Muscle of leg (tissue), 11 donors: ENCODE data around the gene SNTG2. TPM values are rescaled to one million over a fixed set of nuclear protein-coding genes. Genes with fewer than 3 reads are reported as not detected.
A peak's percentile ranks its signal among the peaks of the same experiment; 100 is the strongest.

ENCODE experiments used
- DNase-seq: peaks from one replicate; pipeline ENCODE4 v3.0.0; 2013
- H3K27ac ChIP-seq: one replicate; pipeline ENCODE4 v1.5.1; 2013; ENCODE audit warnings: mild to moderate bottlenecking, low read length, control low read depth
- H3K27me3 ChIP-seq: one replicate; pipeline ENCODE4 v1.6.1; 2013; ENCODE audit warnings: low read length; ENCODE audit not compliant: control insufficient read depth, insufficient read depth
- H3K36me3 ChIP-seq: one replicate; pipeline ENCODE4 v1.6.1; 2013; ENCODE audit warnings: low read length; ENCODE audit not compliant: control insufficient read depth, insufficient read depth
- H3K4me1 ChIP-seq: one replicate; pipeline ENCODE4 v1.6.1; 2013; ENCODE audit warnings: low read length; ENCODE audit not compliant: control insufficient read depth, insufficient read depth
- H3K4me3 ChIP-seq: one replicate; pipeline ENCODE4 v1.5.1; 2013; ENCODE audit warnings: low read length, control low read depth
- H3K9me3 ChIP-seq: replicated peaks from 2 replicates; pipeline ENCODE4 v1.6.1; 2013; ENCODE audit warnings: low read depth, low read length; ENCODE audit not compliant: control insufficient read depth
- WGBS: methylation state at CpG from one replicate; pipeline ENCODE4 v1.1.5; 2013; ENCODE audit warnings: missing lambda C conversion rate; ENCODE audit not compliant: insufficient coverage; 5-methylcytosine and 5-hydroxymethylcytosine counted together
- polyA plus RNA-seq, 8 donors: library from polyadenylated mRNA; unstranded; fragments of 120-200 nt; gene quantifications; one replicate each; pipeline versions ENCODE4 v1.2.1 to v1.2.3, GENCODE V29; 2013; ENCODE audit warnings: inconsistent platforms in 1 of 8, low replicate concordance in 1 of 8; ENCODE audit not compliant: insufficient read length in 8 of 8, insufficient read depth in 1 of 8
- total RNA-seq: library from RNA; stranded (reverse); fragments of 120-200 nt; gene quantifications from one replicate; pipeline ENCODE4 v1.2.4, GENCODE V29; 2013

Gene SNTG2
- total and polyA plus RNA-seq, 9 donors = 0.20 to 0.41 (median 0.31) TPM; not detected in 4

DNA sequence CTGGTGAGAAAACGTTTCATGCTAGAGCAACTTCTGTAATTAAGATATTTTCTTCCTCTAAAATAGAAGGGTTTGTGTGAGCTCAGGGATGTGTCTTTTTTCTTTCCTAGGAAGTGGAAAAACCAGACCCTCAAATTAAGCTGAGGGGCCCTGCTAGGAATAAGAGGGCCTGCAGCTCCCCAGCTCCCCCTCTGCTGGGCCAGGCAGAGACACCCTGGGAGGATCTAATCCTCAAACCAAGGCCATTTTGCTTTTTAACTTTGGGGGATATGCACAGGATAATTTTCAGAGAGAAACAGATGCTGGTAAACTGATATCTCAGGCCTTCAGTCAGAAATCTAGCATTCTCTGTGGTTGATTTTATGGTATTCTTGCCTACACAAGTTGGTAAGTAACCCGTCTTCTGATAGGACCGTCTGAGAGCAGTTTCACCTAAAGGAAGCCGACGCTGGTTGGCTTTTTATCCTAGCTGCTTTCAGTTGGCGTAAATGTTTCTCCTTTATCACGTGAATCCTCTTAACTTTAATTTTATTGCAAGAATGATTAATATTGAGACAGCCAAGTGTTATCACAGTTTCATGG lies 34.8 kb downstream of the SNTG2 start:
- Histone ChIP-seq H3K4me1 (no peaks in the 10 kb centered on the region), H3K4me3 (no peak overlapping the region), H3K36me3 (no peaks in the 10 kb centered on the region), H3K27ac (no peak overlapping the region), H3K27me3 (no peaks in the 10 kb centered on the region), H3K9me3 (no peaks in the 10 kb centered on the region)
- no peak for DNase-seq
- WGBS = no CpG with 5 or more reads among the region's 7 CpGs

DNA sequence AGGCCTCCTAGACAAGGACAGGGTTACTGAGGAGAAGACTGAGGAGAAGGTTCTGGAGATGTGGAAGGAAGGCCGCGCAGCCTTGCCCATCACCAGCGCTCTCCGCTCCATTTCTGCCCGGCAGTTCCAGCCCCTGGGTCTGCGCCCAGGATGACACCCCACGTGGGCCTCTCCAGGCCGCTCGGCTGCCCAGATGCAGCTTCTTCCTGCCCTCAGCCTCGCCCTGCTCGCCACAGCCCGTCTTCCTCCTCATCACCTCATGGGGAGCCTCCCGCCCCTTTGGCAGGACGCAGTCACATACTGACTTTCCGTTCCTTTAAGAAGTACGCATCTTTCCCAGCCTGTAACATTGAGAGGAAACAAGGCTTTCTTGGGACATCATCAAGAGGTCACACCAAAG lies 37.1 kb downstream of the SNTG2 start:
- Histone ChIP-seq H3K4me1 (no peaks in the 10 kb centered on the region), H3K27ac (no peak overlapping the region), H3K27me3 (no peaks in the 10 kb centered on the region), H3K9me3 (no peaks in the 10 kb centered on the region), H3K4me3 (no peak overlapping the region), H3K36me3 (no peaks in the 10 kb centered on the region)
- WGBS = 92% methylated on average over 14 of the region's 16 CpGs
- no peak for DNase-seq

DNA sequence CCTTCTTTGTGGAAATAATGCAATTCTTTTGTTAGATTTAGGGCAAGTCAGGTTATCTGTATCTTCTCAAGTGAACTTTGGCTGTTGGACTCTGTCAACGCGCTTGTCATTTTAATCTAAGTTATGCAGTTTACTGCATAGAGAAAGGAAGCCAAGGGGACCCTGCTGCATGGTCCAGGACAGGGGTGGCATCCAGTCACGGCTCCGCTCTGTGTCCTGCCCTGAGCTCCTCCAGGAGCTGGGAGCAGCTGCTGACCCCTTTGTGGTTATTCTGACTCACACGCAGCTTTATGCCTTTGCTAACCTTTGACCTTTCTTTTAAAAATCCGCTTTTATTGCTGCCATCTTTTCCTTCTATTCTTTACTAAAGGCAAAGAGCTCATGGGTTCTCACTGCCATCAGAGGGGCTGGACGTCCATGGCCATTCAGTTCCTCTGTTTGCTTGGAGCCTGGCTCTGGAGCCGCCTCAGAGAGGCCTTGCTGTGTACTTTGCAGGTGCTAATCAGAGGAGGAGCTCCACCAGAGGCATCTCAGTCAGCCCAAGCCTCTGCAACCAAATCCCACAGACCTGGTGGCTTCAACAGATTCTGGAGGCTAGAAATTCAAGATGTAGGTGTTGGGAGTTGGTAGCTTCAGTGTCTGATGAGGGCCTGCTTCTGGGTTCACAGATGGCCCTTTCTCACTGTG lies 39.3 kb downstream of the SNTG2 start:
- DNase-seq = no peak
- no peaks in the 10 kb centered on the region for H3K27me3 ChIP-seq
- H3K4me3 ChIP-seq = no peak overlapping the region
- no peak overlapping the region for H3K27ac ChIP-seq
- no peaks in the 10 kb centered on the region for H3K4me1 ChIP-seq
- 63% methylated on average over 7 of the region's 8 CpGs for WGBS
- no peaks in the 10 kb centered on the region for H3K36me3 ChIP-seq
- no peaks in the 10 kb centered on the region for H3K9me3 ChIP-seq

DNA sequence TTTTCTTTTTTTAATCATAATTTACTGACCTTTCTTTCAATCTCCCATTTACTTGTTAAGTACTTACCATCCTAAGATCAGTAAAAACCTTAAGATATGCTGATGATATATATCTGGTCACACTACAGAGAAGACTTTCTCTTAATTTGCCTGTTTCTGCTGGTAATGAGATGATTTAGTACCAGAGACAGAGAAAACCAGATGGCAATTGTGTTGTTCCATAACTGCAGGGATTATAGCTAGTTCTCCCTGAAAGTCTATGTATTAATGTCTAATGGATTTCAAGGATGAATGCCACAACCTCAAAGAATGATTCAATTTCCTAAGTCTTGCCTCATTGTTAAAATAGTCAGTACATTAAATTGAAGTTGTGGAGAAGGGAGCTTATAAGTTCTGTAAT lies 40.3 kb downstream of the SNTG2 start:
- no peak for DNase-seq
- Histone ChIP-seq H3K4me1 (no peaks in the 10 kb centered on the region), H3K36me3 (no peaks in the 10 kb centered on the region), H3K9me3 (no peaks in the 10 kb centered on the region), H3K27me3 (no peaks in the 10 kb centered on the region), H3K27ac (no peak overlapping the region), H3K4me3 (no peak overlapping the region)

DNA sequence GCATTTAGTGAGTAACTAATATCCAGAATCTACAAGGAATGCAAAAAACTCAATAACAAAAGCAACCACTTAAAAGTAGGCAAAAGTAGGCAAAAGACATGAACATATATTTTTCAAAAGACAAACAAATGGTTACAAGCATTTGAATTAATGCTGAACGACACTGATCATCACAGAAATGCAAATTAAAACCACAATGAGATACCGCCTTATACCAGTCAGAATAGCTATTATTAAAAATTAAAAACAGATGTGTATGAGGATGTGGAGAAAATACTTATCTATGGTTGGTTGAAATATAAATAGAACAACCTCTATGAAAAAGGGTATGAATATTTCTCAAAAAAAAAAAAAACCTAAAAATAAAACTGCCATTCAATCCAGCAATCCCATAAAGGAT lies 51.7 kb downstream of the SNTG2 start:
- Histone ChIP-seq H3K36me3 (no peaks in the 10 kb centered on the region), H3K4me3 (no peak overlapping the region), H3K27me3 (no peaks in the 10 kb centered on the region), H3K27ac (no peak overlapping the region), H3K4me1 (no peaks in the 10 kb centered on the region), H3K9me3 (no peaks in the 10 kb centered on the region)
- WGBS = no CpG with 5 or more reads among the region's 2 CpGs
- no peak for DNase-seq

DNA sequence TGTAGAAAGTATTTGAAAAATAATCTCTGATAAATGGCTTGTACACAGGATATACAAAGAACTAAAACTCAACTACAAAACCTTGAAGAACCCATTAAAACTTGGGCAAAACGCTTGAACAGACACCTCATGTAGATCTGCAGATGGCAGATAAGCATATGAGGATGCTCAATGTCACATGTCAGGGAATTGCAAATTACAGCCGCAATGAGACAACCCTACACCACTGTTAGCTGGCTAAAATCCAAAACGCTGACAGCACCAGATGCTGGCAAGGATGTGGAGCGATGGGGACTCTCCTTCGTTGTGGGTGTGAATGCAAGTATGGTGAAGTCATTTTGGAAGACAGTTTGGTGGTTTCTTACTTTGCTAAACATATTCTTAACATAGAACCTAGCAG lies 53.7 kb downstream of the SNTG2 start:
- Histone ChIP-seq H3K4me1 (no peaks in the 10 kb centered on the region), H3K36me3 (no peaks in the 10 kb centered on the region), H3K4me3 (no peak overlapping the region), H3K27ac (no peak overlapping the region), H3K9me3 (no peaks in the 10 kb centered on the region), H3K27me3 (no peaks in the 10 kb centered on the region)
- no CpG with 5 or more reads among the region's 5 CpGs for WGBS
- no peak for DNase-seq

DNA sequence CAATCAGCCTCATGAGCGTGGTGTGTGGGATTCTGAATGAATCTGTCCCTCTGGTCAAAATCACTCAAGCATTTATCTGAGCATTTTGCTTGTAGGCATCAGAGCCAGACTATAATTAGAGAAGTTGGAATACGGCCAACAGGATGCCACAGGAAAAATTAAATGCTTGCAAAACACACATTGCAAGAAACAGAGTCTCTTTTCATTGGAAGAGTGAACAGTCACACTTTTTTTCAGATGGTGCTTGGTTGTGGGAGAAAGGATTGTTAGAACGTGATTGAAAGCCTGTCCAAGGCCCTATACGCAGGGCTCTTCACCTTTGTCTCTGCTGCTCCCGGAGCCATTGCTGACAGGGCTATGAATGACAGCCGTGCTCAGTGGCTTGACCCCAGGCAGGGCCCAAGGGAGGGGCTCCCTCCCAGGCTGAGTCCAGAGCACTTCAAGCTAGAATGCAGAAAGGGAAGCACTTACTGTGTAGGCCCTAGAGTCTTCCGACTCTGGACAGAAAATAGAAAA lies 59.8 kb downstream of the SNTG2 start:
- peaks cover 4% of the 10 kb centered on the region for H3K27me3 ChIP-seq
- no peak overlapping the region for H3K27ac ChIP-seq
- WGBS = 46% methylated on average over 5 of the region's 7 CpGs
- no peaks in the 10 kb centered on the region for H3K36me3 ChIP-seq
- peak; percentile 18 for DNase-seq
- H3K4me3 ChIP-seq = no peak overlapping the region
- peaks cover 2% of the 10 kb centered on the region for H3K4me1 ChIP-seq
- H3K9me3 ChIP-seq = no peaks in the 10 kb centered on the region

DNA sequence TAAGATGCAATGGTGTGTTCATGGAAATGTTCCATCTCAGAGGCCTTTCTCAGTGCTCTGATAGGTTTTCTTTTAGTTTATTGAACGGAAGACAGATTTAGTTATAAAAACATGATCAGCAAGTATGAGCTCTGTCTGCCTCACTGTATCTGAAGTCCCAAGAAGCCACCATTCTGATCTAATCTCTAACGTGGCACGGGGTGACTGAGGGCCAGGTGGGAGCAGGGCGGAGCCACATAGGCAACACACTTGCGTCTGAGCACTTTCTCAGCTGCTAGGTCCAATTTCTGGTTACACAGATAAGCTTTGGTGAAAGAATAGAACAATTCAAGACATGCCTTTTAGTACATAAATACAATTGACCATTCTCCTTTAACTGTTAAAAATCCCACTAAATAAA lies 60.4 kb downstream of the SNTG2 start:
- H3K27ac ChIP-seq = no peak overlapping the region
- DNase-seq = no peak
- H3K36me3 ChIP-seq = no peaks in the 10 kb centered on the region
- peaks cover 2% of the 10 kb centered on the region for H3K4me1 ChIP-seq
- no peaks in the 10 kb centered on the region for H3K9me3 ChIP-seq
- WGBS = 100% methylated on average over 1 of the region's 5 CpGs
- no peak overlapping the region for H3K4me3 ChIP-seq
- H3K27me3 ChIP-seq = peaks cover 4% of the 10 kb centered on the region

- no peaks in the 10 kb centered on the region for H3K9me3 ChIP-seq
- H3K4me3 ChIP-seq = no peak overlapping the region
- H3K36me3 ChIP-seq = no peaks in the 10 kb centered on the region
- H3K27me3 ChIP-seq = peaks cover 4% of the 10 kb centered on the region
- no peak overlapping the region for H3K27ac ChIP-seq
- 100% methylated on average over 4 of the region's 7 CpGs for WGBS
- no peak for DNase-seq
- H3K4me1 ChIP-seq = peaks cover 2% of the 10 kb centered on the region
Observed at GRCh38 chr2:1011985-1012384, 61.3 kb downstream of the SNTG2 start.

DNA sequence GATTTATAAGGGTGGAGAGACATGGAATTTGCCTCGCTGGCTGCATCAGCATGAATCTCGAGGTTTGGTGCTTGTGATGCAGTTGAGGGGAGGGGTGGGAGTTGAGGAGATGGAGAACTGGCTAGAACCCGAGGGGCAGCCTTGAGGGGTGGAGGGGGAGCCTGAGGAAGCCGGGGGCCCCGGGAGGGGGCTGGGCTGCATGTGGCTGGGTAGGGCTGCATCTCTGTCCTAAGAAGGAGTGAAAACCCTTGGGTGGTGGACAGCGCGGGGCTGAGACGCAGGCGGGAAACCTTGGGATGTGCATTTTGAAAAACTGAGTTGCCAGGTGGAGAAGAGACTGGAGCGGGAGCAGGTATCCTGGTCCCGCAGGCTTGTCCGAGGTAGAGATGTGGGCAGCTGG lies 64.2 kb downstream of the SNTG2 start:
- DNase-seq = no peak
- Histone ChIP-seq H3K27ac (no peak overlapping the region), H3K4me3 (no peak overlapping the region), H3K4me1 (peaks cover 2% of the 10 kb centered on the region), H3K9me3 (no peaks in the 10 kb centered on the region), H3K36me3 (no peaks in the 10 kb centered on the region), H3K27me3 (peaks cover 4% of the 10 kb centered on the region)
- WGBS = 77% methylated on average over 12 of the region's 12 CpGs
